Stimulated activated naive CD4-positive, alpha-beta T cell (primary cell): ENCODE results near the gene THRB.

ENCODE experiments used
- DNase-seq, 6 experiments: peaks; one replicate each; lab custom pipeline; 2025; lab: John Stamatoyannopoulos, UW

THRB gene

GRCh38 chr3:24374801-24375200, 119.8 kb downstream of the THRB start:
- no peak for DNase-seq

- no peak for DNase-seq
These were observed 121.3 kb downstream of the THRB start for GRCh38 chr3:24373198-24373959.

- no peak for DNase-seq
These were observed 122.0 kb downstream of the THRB start for GRCh38 chr3:24372559-24373197.

GRCh38 chr3:24370352-24371090, 124.1 kb downstream of the THRB start:
- no peak for DNase-seq

GRCh38 chr3:24368605-24369004, 126.0 kb downstream of the THRB start:
- no peak for DNase-seq

GRCh38 chr3:24367664-24368264, 126.9 kb downstream of the THRB start:
- no peak for DNase-seq

- no peak for DNase-seq
These were observed 127.4 kb downstream of the THRB start for GRCh38 chr3:24367216-24367615.

- no peak for DNase-seq
These were observed 129.5 kb downstream of the THRB start for GRCh38 chr3:24365168-24365567.

- no peak for DNase-seq
These were observed 130.3 kb downstream of the THRB start for GRCh38 chr3:24364359-24364758.

GRCh38 chr3:24363242-24363641, 131.4 kb downstream of the THRB start:
- no peak for DNase-seq

GRCh38 chr3:24361623-24362022, 133.0 kb downstream of the THRB start:
- no peak for DNase-seq

GRCh38 chr3:24360957-24361356, 133.7 kb downstream of the THRB start:
- DNase-seq: no peak

GRCh38 chr3:24359645-24360462, 134.8 kb downstream of the THRB start:
- no peak for DNase-seq

- no peak for DNase-seq
These were observed 135.5 kb downstream of the THRB start for GRCh38 chr3:24359102-24359501.

GRCh38 chr3:24357635-24358034, 137.0 kb downstream of the THRB start:
- no peak for DNase-seq

GRCh38 chr3:24355806-24356205, 138.8 kb downstream of the THRB start:
- DNase-seq: no peak

GRCh38 chr3:24354230-24354629, 140.4 kb downstream of the THRB start:
- no peak for DNase-seq

GRCh38 chr3:24352893-24353553, 141.6 kb downstream of the THRB start:
- no peak for DNase-seq

- no peak for DNase-seq
These were observed 142.7 kb downstream of the THRB start for GRCh38 chr3:24351779-24352469.

- DNase-seq: no peak
These were observed 145.2 kb downstream of the THRB start for GRCh38 chr3:24349367-24350019.
